HL-60 (cell line): Measurements from ENCODE around the gene HCK.

Experiments used
- DNase-seq, 2 experiments: peaks; one replicate each; pipeline ENCODE4 v3.0.0-alpha.2; 2010 to 2020; ENCODE audit warnings: low read depth in 1 of 2, low spot score in 1 of 2
- H3K27ac ChIP-seq: fragments of 250-450 bp; sonication (Bioruptor Pico); replicated peaks from 2 replicates; pipeline ENCODE4 v1.5.1; 2020; ENCODE audit warnings: mild to moderate bottlenecking, moderate library complexity
- H3K27me3 ChIP-seq: fragments of 250-450 bp; sonication (Bioruptor Pico); 2 replicates; pipeline ENCODE4 v1.5.1; 2021; ENCODE audit warnings: mild to moderate bottlenecking, moderate library complexity; ENCODE audit not compliant: insufficient read depth, poor library complexity, severe bottlenecking
- H3K4me3 ChIP-seq: replicated peaks from 2 replicates; pipeline ENCODE4 v1.5.1; 2011; ENCODE audit warnings: mild to moderate bottlenecking, control low read depth, low read length; ENCODE audit not compliant: insufficient read depth
- GABPA ChIP-seq: IDR thresholded peaks from 2 replicates; pipeline ENCODE4 v1.6.1; 2012; ENCODE audit warnings: low read depth
- POLR2AphosphoS5 ChIP-seq: IDR thresholded peaks from 2 replicates; pipeline ENCODE4 v1.6.1; 2012; ENCODE audit warnings: low read depth
- REST ChIP-seq: IDR thresholded peaks from 2 replicates; pipeline ENCODE4 v1.6.1; 2012; ENCODE audit warnings: low read depth; ENCODE audit not compliant: insufficient replicate concordance
- SPI1 ChIP-seq: IDR thresholded peaks from 2 replicates; pipeline ENCODE4 v1.6.1; 2012; ENCODE audit warnings: low read depth, mild to moderate bottlenecking, borderline replicate concordance
- TF ChIP-seq, protein P1 (sequence below): IDR thresholded peaks from one replicate; pipeline ENCODE4 v1.5.1; 2011; ENCODE audit warnings: low read length, control low read depth, inconsistent platforms; ENCODE audit not compliant: insufficient read depth

The HCK gene

DNA sequence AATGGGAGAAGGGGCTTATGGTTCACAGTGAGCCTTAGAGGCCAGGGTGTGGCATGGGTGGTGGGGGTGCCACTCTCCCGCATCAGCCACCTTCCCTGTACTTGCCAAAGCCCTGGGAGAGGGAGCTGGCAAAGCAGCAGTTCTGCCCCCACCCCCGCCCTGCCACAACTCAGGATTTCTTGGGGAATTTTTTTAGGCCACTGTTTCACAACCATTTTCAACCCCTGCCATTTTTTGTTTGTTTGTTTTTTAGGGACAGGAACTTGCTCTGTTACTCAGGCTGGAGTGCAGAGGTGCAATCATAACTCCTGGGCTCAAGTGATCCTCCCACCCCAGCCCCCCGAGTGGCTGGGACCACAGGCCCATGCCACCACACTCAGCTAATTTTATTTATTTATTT is 35.0 kb downstream of the HCK start:
- no peak for DNase-seq
- TF ChIP-seq GABPA (no peak), REST (no peak), SPI1 (no peak), POLR2AphosphoS5 (no peak)
- TF ChIP-seq, protein P1, sequence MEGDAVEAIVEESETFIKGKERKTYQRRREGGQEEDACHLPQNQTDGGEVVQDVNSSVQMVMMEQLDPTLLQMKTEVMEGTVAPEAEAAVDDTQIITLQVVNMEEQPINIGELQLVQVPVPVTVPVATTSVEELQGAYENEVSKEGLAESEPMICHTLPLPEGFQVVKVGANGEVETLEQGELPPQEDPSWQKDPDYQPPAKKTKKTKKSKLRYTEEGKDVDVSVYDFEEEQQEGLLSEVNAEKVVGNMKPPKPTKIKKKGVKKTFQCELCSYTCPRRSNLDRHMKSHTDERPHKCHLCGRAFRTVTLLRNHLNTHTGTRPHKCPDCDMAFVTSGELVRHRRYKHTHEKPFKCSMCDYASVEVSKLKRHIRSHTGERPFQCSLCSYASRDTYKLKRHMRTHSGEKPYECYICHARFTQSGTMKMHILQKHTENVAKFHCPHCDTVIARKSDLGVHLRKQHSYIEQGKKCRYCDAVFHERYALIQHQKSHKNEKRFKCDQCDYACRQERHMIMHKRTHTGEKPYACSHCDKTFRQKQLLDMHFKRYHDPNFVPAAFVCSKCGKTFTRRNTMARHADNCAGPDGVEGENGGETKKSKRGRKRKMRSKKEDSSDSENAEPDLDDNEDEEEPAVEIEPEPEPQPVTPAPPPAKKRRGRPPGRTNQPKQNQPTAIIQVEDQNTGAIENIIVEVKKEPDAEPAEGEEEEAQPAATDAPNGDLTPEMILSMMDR, result no peak
- H3K27me3 ChIP-seq, result no peaks in the 10 kb centered on the region
- no peak overlapping the region for H3K4me3 ChIP-seq
- H3K27ac ChIP-seq, result no peak overlapping the region

DNA sequence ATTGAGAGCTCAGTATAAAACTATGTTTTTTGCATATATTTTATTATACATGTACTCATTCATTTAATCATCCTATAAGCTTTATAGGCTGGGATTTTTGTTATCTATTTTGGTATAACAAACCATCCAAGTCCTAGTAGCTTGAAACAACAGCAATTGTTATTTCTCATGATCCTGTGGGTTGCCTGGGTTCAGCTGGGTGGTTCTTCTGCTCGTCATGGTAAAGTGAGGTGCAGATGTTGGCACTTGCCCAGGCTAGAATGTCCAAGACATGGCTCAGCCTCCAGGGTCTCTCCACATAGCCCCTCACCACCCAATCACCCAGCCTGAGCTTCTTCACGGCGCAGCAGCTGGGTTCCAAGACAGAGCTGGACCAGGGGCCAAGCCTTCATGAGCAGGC is 36.7 kb downstream of the HCK start:
- Histone ChIP-seq H3K27me3 (no peaks in the 10 kb centered on the region), H3K27ac (no peak overlapping the region), H3K4me3 (no peak overlapping the region)
- DNase-seq, result no peak
- no peak for TF ChIP-seq POLR2AphosphoS5
- TF ChIP-seq, protein P1, result no peak
- no peak for TF ChIP-seq GABPA
- TF ChIP-seq SPI1, result no peak
- TF ChIP-seq REST, result no peak

- DNase-seq, result no peak
- TF ChIP-seq GABPA (no peak), REST (no peak), SPI1 (no peak), POLR2AphosphoS5 (no peak)
- TF ChIP-seq, protein P1, result no peak
- H3K4me3 ChIP-seq, result no peak overlapping the region
- no peaks in the 10 kb centered on the region for H3K27me3 ChIP-seq
- H3K27ac ChIP-seq, result no peak overlapping the region
These were observed 37.8 kb downstream of the HCK start for GRCh38 chr20:32089637-32090362.
